Stimulated activated CD8-positive, alpha-beta memory T cell treated with anti-CD3 and anti-CD28 coated beads, Interleukin-15, amount 100 ng/mL, for 1 hour (primary cell): ENCODE results near the gene WEE1.
"Not testable (repeated sequence)": the region's sequence is repeated elsewhere in the genome, so short reads cannot be mapped to it uniquely, and the experiment has no call there.

Source experiments
- DNase-seq: peaks from one replicate; pipeline ENCODE4 v3.0.0-alpha.2; 2020; ENCODE audit warnings: low read depth

WEE1 gene

DNA sequence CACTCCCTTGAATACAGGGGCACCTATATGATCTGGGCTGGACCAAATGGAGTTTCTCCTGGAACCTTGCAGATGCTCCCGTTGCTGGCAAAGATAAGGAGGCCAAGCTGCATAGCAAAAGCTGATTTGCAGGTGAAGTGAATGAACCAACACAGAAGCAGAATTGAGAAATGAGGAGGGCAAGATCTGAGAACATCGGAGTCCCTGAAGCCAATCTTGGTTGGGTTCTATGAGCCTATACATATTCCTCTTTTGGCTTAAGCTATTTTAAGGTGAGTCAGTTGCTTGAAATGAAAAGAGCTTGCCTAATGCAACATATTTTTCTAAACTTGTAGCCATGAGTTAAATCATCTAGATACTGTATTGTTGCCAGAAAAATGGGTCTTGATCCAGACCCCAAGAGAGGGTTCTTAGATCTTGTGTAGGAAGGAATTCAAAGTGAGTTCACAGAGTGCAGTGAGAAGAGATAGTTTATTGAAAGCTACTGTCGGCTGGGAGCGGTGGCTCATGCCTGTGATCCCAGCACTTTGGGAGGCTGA lies 23.5 kb downstream of the WEE1 start:
- no peak for DNase-seq

DNA sequence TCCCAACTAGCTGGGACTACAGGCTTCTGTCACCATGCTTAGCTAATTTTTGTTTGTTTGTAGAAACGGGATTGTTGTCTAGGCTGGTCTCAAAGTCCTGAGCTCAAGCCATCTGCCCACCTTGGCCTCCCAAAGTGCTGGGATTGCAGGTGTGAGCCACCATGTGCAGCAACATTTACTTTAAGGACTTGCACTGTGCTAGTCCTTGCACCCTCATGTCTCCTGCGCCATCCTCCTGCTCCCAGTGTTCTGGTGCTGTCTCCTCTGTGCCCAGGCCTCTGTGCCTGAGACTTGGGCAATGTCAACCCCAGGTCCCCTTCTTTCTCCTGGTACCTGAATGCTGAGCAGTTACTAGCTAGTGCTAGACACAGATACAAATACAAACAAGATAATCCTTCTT lies 26.7 kb downstream of the WEE1 start:
- no peak for DNase-seq

DNA sequence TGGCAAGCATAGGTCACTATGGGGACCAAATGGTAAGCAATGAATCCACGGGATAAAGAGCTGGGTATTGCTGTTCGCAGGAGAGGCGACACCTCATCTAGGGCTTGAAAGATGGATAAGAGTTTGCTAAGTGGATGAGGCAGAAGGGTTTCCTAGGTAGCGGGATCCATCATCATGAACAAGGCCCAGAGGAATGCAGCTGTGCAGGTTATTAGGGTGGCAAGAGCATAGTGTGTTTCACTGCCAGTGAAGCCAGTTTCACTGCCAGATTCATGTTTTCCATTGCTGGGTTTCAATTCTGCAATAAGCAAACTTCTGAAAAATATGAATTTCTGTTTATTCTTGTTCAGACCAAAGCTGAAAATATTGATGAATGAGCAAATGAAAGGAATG lies 27.2 kb downstream of the WEE1 start:
- DNase-seq = no peak

DNA sequence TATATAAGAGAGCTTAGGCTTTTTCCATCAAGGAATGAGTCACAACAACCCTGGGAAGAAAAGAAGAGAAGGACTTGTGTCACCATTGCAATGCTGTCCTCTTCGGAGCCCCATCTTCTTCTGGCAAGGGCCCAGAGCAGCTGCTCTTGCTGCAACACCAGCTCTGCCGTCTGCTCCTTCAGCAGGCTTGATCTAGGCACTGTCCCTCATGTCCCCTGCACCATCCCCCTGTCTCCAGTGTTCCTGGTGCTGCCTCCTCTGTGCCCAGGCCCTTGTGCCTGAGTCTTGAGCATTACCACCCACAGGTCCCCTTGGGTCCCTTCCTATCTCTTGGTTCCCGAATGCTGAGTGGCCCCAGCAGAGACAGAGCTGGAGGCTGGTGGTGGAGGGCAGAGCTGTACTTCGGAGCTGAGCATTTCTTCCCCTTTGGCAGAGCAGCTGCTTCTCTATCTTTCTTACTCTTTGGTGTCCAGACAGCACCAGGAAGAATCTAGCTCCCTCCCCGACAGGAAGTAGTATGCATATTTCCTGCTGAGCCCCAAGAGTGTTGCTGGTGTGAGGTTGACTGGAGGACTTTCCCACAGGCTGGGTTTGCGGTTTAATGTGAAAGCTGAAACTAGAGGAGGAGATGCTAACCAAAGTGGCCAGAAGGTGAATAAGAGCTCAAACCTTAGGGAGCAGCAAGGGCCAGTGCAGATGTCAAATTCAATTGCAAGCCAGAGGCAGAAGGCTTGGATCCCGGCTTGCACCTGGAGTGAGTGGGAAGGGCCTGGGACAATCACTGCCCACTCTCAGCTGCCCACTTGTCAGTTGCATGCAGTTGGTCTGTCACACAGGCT lies 27.8 kb downstream of the WEE1 start:
- DNase-seq = peak; percentile 24

DNA sequence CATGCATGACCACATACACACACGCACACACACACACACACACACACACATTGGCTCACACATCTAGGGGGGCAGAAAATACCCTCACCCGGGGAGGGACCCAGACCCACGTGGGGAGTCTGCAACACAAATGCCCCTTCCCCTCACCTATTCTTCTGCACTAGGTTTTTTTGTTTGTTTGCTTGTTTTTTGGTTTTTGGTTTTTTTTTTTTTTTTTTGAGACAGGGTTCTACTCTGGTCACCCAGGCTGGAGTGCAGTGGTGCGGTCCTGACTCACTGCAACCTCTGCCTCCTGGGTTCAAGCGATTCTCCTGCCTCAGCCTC lies 28.4 kb downstream of the WEE1 start:
- no peak for DNase-seq

DNA sequence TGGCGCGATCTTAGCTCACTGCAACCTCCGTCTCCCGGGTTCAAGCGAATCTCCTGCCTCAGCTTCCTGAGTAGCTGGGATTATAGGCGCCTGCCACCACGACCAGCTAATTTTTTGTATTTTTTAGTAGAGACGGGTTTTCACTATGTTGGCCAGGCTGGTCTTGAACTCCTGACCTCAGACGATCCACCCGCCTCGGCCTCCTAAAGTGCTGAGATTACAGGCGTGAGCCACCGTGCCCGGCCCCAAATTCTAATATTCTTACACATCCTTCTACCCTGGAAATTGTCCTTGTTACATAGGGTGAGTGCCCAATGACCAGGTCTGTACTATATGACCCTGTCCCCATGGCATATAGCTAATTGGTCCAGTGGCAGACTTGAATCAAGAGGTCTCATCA lies 29.7 kb downstream of the WEE1 start:
- DNase-seq = not testable (repeated sequence)

DNA sequence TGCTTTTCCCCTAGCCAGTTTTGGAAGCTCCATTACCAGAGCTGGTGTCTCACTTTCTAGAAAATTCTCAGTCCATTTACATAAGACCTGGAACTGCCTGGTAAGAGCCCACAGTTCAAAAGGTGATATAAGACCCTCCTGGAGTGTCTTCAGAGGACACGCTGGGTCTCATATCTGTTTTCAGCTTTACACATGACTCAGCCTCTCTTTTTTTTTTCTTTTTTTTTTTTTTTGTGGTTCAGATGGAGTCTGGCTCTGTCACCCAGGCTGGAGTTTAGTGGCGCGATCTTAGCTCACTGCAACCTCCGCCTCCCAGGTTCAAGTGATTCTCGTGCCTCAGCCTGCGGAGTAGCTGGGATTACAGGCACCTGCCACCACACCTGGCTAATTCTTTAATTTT lies 30.7 kb downstream of the WEE1 start:
- no peak for DNase-seq

DNA sequence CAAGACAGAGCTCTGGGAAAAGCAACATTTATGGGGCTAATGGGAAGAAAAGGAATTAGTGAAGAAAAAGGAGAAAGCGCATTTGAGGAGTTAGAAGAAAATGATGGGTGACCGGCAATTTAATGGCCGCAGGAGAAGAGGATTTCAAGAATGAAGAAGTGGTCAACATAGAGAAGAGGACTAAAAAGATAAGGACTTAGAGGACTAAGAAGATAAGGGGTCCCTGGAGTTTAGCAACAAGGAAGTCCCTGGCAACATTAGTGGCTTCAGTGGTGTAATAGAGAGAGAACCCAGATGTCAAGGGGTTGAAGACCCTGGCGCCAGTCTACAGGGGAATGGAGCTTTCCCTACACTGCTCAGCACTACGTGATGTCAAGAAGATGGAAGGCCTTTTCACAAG lies 32.3 kb downstream of the WEE1 start:
- no peak for DNase-seq

DNA sequence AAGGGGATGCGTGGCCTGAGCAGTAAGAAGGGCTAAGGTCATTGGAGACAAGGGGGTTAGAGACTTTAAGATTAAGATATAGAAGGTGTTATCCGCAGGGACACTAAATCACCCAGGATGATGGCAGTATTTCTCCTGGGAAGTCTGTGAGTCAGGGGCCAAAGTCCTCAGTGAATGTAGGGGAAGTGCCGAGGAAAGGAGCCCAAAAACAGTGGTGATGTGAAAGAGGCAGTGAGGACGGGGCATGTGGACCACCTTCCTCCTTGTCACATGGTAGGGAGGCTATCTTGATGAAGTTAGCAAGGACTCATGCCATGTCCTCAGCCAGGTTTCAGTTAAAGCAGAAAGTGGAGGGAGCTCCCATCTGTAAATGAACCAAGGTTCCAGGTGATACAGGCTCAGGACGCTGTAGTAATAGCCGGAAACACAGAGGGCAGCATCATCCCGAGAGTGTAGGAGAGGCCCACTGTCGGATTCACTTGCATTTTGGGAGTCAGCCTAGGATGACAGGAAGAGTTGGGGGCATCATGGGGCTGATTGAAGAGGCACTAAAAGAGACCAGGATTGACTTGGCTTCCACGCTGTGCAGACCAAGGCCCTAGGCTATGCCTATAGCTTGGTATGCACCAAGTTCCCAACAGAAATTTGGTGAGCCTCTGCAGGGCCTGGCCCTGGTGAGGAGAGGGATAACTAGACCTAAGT lies 33.5 kb downstream of the WEE1 start:
- DNase-seq = no peak

DNA sequence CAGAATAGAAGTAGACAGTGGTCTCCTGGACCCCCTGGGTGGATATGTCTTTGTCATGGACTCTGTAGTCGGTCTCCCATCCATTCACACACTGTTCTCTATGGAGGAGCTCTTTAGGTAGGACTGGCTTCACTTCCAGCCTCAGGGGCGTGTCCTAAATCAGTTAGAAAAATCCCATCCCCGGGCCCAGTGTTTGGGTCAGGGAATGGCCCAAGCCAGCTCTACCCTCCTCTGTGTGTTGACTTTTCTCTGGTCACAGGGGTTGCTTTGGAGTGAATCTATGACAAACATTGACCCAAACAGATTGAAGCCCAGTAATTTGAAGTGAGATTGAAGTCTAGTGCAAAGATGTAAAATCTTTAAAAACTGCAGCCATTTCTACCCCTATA lies 34.0 kb downstream of the WEE1 start:
- DNase-seq = no peak

DNA sequence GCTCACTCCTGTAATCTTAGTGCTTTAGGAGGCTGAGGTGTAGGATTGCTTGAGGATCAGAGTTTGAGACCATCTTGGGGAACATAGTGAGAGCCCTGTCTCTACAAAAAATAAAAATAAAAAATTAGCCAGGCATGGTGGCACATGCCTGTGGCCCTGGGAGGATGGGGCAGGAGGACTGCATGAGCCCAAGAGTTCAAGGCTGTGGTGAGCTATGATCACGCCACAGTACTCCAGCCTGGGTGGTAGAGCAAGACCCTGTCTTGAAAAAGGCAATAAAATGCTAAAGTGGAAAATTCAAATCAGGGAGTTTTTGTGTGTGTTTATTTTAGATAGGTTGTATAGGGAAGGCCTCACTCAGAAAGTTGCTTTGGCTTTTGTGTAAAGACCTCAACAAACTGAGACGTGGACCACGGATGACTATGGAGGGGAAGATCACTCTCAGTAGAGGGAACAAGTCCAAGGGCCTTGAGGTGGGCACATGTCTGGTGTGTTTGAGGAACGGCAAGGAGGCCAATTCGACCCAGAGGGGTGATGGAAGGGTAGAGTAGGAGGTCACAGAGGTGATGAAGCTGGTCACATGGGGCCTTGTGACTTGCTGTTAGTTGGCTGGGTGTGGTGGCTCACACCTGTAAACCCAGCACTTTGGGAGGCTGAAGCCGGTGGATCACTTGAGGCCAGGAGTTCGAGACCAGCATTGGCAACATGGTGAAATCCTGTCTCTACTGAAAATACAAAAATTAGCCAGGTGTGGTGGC lies 35.7 kb downstream of the WEE1 start:
- no peak for DNase-seq

DNA sequence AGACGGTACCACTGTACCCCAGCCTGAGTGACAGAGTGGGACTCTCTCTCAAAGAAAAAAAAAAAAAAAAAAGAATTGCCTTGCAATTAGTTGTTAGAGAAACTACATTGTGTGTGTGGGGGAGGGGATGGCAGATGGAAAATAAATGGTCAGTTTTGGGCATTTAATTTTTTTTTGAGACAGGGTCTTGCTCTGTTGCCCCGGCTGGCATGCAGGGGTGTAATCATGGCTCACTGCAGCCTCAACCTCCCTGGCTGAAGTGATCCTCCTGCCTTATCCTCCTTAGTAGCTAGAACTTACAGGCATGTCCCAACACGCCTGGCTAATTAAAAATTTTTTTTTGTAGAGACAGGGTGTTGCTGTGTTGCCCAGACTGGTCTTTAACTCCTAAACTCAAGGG lies 36.4 kb downstream of the WEE1 start:
- DNase-seq = no peak

DNA sequence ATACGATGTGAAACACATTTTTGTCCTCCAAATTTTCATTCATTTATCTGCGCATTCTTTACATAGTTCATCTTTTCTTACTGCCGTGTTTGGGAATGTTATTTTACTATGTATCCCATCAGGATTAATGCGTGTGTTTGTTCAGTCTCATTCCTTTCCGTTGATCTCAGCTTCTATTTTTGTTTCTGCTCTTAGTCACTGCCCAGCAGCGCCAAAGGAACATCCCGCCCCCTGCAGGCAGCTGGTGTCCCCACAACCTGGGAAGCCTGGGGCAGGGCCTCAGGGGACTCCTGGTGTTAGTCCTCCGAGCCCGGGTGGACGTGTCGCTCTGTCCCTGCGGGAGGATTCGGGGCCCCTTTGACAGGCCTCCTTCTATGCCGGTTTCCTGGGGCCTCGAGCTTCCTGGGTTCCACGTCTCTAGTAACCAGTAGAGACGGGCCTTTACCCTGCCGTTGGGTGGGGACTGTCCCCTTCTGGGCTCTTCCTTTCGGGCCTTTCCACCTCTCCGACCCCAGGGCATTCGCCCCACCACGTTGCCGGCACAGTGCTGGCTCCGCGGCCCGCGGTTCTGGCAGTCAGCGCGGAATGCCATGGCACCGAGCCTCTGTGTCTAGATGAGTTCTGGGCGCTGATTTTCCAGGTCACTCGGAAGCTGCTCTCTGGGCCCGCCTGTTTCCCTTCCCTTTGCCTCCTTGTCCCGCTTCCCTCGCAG lies 39.8 kb downstream of the WEE1 start:
- peak; percentile 82 for DNase-seq

DNA sequence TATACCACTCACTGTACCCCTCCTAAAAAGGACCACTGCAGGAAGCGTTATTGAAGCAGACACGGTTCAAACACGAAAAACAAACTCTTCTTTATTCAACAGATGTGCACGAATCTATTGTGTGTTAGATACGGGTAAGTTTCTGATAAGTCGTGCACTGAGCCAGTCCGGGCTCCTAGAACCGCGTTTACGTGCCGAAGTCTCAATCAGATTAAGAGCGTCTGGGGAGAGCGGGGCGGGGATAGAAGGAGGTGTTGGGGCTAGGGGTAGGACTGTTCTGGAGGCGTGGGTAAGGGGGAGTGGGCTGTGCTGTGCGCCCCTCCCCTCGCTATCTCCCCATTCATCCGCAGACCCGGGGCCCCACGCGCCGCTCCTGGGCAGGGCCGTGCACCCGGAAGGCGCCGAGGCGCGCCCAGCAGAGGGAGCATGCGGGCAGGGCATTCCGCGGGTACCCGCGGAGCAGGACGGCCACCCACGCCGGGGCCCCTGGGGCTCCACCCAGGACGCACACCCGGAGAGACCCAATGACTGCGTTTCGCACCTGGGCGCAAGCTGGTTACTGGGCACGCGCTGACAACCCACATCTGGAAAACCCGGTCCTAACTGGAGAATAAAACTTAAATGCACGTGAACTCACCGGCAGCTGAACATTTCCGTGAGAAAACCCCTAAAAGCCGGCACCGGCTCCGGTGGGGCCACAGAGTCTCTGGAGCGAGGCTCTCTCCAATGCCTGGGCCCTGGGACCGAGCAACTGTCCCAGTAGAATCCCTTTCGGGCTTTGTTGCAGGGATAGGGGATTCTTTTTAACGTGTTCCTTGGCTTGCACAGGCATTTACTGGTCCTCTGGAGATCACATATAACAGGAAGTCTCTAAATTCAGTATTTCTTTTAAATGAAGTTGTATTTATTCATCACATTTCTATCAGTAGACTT lies 40.6 kb downstream of the WEE1 start:
- peak; percentile 75 for DNase-seq

DNA sequence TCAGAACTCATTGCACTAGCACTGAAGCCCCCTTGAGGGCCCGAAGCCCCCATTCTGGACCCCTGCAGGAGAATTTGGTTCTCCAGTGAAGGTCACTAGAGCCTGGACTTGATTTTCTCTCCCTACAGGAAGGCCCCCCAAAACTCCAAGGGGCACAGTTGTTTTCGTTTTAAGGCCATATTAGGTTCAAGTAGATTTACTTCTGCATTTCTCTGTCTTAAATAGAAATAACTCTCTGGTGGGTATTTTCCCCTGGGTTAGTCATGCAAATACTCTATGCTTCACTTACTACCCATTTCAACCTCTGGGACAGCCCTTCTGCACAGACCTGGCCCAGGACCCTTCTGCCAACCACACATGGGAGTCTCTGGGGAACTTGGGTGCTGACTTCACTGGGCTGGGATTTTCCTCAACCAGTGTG lies 41.6 kb downstream of the WEE1 start:
- no peak for DNase-seq

DNA sequence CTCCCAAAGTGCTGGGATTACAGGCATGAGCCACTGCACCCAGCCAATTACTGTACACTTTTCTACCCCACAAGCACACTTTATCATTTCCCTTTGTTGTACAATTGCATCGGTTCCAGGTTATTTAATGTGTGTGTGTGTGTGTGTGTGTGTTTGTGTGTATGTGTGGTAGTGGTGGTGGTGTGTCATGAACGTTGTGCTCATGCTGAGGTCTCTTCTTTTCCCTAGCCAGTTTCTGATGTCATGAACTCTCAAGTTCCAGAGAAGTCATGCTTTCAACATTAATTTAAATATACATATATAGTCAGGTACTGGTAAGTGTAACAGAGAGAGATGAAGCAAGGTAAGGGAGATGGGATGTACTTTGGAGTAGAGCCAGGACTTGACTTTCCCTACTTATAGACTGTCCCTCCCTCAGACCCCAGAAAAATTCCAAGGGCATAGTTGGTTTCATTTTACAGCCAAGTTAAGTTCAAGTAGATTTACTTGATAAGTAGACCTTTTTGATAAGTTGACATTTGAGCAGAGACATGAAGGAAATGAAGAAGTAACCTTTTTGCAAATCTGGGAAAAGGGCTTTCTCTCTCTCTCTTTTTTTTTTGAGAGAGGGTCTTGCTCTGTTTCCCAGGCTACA lies 42.7 kb downstream of the WEE1 start:
- DNase-seq = no peak

DNA sequence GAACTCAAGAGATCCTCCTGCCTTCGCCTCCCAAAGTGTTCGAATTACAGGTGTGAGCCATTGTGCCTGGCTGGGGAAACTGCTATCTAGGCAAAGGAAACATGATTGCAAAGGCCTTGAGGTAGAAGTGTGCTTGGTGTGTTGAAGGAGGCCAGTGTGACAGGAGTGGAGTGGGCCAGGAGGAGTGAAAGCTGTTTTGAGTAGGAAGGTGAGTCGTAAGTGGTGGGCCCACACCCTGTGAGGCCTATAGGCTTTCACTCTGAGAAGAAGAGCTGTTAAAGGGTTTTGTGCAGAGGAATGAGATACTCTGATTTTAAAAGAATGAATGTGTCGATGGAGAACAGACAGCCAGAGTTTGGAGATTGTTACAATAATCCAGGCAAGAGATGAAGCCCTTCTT lies 43.4 kb downstream of the WEE1 start:
- no peak for DNase-seq

DNA sequence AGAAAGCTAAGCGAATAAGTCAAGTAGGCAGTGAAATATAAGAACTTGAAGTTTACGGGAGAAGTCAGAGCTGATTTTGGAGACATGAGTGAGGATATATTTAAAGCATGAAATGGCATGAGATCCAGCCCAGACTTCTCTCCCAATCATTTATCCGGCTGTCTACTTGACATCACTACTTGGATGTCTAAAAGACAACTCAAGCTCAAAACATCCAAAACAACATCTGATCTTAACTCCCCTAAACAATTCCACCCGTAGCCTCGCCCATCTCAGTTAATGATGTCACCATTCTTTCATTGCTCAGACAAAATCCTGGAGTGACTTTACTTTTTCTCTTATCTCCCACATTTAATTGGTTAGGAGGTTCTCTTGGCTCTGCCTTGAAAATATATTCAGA lies 44.5 kb downstream of the WEE1 start:
- DNase-seq = no peak

DNA sequence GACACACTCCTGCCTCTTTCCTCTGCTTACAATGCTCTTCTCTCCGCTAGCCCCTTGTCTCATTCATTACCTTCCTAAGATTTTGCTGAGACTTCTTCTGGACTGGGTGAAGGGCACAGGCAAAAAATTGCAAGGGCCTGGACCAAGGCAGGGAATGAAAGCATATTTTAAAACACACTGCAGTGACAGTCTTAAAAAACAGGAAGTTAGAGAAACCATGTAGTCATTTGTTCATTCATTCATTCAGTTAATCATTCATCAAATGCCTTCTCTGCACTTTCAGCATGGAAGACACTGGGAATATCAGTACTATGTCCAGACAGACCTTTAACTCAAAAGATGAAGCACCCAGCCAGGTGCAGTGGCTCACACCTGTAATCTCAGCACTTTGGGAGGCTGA lies 45.5 kb downstream of the WEE1 start:
- DNase-seq = no peak

DNA sequence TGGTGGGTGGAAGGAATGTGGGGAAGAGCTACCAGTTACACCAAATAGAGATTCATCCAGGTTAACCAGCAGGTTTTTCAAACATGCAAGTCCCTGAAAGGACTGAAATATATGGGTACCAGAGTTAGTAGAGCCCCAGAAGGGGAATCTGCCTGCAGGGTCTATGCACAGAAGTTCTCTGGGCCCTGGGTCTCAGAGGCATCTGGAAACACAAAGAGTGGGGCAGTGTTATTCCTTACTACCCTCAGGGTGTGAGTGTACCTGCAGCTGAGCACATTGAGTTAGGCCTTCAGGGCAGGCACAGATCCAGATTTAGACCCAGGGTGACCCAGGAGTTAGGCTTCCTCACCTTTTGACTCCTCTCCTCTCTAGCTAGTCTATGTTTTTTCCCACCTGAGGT lies 46.5 kb downstream of the WEE1 start:
- DNase-seq = no peak

DNA sequence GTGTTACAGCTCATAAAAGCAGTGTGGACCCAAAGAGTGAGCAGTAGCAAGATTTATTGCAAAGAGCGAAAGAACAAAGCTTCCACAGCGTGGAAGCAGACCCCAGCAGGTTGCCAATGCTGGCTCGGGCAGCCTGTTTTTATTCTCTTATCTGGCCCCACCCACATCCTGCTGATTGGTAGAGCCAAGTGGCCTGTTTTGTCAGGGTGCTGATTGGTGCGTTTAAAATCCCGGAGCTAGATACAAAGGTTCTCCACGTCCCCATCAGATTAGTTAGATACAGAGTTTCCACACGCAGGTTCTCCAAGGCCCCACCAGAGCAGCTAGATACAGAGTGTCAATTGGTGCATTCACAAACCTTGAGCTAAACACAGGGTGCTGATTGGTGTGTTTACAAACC lies 48.9 kb downstream of the WEE1 start:
- not testable (repeated sequence) for DNase-seq
